Activated gamma-delta T cell treated with anti-CD3 and anti-CD28 coated beads, Interleukin-2, amount 50 U/mL, for 16 hours (primary cell): Measurements from ENCODE around the gene C10orf143.
"Not testable (repeated sequence)": the region's sequence is repeated elsewhere in the genome, so short reads cannot be mapped to it uniquely, and the experiment has no call there.

Experiments used
- DNase-seq: peaks from one replicate; pipeline ENCODE4 v3.0.0-alpha.2; 2020; ENCODE audit warnings: low read depth

Gene C10orf143

DNA sequence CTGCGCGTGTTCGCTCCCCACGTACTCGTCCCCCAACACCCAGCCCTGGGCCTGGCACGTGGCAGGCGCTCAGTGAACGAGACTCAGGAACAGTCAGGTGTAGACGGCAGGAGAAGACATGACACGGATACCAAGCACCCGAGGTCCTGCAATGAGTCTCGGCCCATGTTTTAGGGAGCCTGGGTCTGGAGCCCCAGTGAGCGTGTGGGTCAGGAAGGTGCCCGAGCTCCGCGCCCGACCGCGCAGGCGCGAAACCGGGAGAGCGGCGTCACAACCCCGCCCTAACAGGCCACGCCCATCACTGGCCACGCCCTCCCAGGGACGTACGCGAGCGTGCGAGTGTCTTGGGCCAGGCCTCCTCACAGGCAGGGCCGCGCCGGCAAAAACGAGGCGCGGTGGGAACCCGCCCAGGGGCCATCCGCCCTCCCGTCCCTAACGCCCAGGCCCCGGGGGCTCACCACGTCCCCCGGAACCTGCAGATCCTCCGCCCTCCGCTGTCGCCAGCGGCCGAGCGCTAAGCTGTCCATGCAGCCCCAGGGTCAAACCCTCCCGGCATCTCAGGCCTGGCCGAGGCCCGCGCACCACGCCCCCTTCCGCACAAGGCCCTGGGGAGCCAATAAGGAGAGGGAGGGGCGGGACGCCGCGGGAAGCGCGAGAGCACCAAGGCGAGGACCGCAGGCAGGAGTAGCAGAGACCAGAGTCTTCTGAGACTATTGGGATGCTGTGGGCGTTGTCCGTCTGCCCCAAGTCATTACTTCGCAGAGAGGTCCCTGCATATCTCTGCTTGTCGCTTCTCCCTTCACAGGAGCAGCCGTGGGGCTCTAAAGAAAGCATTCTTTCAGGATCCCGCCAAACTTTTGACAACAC, at the start of gene C10orf143:
Gene C10orf143, minus strand, starts transcription at position 585 of the 867 bp plus-strand sequence. Its CDS starts 58 bp downstream, at position 527.
- peak; percentile 97 for DNase-seq

DNA sequence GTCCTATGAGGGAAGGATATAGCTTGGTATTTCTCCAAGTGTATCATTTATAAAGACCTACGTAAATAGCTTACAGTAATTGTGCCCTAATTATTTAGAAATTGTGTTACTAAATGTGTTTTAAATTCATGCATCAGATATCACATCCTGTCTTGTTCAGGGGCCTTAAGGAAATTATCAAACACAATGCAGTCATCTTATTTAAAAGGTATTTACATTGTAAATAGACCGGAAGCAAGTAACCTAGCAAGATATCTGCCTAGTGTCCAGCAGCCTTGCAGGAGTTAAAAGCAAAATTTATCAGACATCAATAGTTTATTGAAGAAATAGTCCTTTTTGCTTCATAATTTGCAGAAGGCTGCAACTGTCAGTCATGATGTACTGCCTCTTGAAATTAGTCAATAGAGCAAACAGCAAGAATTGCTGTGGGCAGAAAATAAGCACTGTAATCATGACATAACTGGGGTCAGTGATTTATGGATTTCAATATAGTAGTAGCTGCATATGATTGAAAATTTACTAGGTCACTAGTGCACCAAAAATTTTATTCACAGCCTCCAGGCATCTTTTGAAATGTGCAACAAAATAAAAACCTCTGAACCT, 48.7 kb upstream of the C10orf143 start:
- DNase-seq: no peak

DNA sequence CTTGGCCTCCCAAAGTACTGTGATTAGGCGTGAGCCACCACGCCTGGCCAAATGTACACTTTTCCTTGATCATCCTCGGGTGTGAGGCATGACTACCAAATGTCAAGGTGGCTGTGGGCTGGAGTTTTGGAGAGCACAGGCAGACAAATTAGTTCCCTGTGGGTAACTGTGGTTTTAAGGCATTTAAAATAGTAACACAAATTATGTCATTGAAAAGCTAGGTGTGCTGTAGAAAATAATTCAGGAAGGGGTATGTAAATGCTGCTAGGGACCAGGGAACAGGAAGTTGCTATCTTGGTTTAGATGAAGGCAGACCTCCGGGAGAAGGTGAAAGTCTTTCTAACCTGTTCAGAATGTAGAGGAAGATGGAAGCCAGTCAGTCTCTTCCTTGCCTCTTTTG, 35.4 kb upstream of the C10orf143 start:
- DNase-seq: no peak

DNA sequence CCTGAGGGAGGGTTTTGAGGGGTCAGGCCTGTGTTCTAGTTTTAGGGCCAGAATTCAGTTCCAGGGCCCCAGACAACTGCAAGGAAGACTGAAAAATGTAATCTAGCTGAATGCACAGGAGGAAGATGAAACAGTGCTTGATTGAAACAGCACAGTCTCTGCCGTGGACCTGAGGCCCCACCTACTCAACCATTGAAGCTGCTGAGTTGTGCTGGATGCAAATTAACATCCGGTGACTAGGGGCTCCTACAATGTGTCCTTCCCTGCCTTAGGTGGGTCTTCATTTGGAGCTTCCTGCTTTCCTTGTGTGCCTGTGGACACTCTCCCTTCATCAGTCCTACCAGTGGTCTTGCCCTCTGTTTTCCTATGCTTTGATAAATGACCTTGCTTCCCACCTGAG, 31.2 kb upstream of the C10orf143 start:
- DNase-seq: no peak

DNA sequence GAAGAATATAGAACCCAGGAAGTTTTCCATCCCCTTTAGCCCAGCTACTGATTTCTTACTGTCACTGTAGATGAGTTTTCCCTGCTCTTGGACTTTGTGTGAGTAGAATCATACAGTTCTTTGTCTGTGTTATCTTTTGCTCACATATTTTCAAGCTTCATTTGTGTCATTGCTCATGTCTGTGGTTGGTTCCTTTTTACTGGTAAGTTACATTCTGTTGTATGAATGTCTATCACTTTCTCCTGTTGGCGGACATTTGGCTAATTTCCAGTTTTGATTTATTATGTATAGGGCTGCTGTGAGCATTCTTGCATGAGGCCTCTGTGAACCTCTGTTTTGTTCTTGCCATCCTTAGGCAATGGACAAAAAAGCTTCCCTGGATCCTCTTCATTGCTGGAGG, 30.8 kb upstream of the C10orf143 start:
- no peak for DNase-seq

DNA sequence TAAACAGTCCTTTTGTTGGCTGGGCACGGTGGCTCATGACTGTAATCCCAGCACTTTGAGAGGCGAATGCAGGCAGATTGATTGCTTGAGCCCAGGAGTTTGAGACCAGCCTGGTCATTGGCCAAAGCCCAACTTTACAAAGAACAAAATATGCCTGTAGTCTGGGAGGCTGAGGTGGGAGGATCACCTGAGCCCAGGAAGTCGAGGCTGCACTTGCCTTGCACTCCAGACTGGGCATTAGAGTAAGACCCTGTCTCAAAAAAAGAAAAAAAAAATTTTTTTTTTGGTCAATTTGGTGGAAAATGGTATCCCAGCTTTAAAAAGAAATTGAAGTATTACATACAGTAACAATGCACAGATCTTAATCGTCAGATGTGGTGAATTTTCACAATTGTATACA, 30.4 kb upstream of the C10orf143 start:
- DNase-seq: no peak

DNA sequence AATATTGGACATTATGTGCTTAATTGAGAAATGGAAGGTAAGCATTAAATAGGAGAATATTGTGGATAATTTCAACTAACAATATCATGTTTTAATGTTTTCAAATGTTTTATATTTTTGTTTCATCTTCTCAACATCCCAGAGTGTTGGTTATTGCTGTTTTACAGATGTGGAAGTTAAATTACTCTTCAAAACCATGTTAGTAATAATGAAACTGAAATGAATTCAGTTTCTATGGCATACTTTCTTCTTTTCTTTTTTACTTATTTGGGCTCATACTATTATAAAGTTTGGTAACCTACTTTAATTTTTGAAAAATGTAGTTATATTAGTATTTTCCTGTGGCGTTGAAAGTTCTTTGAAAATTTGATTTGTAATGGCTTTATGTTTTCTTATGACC, 29.8 kb upstream of the C10orf143 start:
- DNase-seq: no peak

DNA sequence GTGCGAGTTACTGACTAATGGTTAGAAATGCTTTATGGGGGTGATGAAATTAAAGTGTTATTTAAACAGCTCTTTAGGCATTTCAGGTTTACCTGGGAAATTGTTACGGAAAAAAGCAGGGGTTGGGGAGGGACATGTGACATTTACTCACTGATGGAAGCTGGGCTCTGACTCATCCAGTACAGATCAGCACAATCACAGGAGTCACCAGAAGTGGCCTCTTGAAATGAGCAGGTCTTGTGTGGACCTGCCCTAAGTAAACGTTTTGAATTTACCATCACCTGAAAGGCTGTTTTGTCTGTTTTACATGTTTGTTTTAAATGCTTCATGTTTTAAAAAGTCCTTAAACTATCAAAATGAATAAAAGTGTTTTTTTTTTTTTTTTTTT, 27.8 kb upstream of the C10orf143 start:
- no peak for DNase-seq

DNA sequence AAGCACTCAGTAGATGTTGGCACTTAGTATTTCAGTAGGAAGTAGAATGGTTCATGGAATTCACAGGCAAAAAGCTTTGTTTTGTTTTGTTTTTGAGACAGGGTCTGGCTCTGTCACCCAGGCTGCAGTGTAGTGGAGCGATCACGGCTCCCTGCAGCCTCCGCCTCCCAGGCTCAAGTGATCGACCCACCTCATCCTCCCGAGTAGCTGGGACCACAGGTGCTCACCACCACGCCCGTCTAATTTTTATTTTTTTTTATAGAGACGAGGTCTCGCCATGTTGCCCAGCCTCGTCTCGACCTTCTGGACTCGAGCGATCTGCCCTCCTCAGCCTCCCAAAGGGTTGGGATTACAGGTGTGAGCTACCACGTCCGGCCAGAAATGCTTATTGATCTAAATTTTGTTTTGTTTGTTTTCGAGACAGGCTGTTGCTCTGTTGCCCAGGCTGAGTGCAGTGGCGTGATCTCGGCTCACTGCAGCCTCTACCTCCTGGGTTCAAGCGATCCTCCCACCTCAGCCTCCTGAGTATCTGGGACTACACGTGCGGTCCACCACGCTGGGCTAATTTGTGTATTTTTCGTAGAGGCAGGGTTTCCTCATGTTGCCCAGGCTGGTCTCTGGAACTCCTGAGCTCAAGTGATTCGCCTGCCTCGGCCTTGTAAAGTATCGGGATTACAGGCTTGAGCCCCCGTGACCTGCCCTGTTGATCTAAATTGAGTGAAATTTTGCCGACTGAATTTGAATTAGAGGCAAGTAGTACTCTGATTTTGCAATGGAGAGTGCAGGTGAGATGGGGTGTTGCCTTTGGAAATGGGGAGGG, 27.2 kb upstream of the C10orf143 start:
- DNase-seq: no peak

DNA sequence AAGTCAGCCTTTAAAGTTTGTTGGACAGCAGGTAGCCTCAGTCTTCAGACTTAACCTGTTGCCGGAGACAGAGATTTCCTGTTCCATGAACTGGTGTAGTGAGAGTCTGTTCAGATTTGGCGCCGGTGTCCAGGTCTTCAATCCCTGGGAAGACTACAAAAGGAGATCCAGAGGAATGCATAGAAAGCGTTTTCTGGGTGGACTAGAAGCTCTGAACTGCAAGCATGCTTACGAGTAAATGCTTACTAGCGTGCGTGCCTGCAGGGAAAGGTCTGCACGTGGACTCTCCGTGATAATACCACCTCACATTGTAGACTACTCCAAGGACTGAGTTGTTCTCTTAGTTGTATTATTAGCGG, 26.4 kb upstream of the C10orf143 start:
- no peak for DNase-seq

DNA sequence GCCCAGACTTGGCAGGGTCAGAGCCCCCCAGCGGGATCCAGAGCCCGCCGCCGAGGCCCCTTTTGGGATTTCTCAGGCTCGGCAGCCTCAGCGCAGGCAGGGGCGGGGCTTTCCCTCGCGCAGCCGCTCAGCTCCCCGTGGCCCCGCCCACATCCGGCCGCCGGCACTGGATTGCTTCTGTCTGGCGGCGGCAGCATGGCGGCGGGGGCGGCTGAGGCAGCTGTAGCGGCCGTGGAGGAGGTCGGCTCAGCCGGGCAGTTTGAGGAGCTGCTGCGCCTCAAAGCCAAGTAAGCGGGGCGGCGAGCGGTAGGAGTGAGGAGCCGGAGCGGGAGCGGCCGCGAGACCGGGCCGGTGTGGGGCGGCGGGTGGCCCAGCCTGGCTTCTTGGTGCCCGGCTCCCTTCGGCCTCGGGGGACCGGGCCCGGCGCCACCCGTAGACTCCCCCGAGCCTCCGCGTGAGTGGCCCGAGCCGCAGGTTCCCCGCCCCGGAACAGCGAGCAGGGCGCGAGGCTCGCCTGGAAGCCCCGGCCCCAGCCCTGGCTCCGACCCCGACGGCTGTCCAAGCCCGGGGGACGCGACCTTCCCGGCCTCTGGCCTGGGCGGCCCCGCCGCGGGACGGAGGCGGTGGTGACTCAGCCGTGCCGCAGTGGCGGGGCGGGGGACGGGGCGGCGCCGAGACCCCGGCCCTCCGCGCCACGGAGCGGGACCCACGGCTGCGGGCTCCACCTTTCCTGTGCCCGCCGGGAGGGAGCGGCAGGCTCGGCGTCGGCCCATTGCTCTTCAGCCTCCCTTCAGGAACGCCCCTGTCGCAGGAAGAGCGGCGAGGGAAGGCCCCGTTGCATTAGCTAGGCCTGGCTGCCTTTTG, 25.8 kb upstream of the C10orf143 start, which contains the start of gene GLRX3:
Gene GLRX3, plus strand, starts transcription at position 166 of the 864 bp plus-strand sequence. Its CDS starts 30 bp downstream, at position 196.
- DNase-seq: peak; percentile 84

DNA sequence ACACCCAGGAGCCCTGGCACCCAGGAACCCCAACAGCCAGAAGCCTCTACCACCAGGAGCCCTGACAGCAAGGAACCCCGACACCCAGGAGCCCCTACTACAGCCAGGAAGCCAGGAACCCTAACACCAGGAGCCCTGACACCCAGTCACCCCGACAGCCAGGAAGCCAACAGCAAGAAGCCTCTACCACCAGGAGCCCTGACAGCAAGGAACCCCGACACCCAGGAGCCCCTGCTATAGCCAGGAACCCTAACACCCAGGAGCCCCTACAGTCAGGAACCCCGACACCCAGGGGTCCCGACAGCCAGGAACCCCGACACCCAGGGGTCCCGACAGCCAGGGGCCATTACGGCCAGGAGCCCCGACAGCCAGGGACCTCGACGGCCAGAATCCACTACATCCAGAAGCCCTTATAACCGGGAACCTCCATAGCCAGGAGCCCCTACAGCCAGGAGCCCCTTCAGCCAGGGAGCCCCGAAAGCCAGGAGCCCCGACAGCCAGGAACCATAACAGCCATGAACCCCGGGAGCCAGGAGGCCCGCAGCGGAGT, 25.1 kb upstream of the C10orf143 start:
- no peak for DNase-seq

DNA sequence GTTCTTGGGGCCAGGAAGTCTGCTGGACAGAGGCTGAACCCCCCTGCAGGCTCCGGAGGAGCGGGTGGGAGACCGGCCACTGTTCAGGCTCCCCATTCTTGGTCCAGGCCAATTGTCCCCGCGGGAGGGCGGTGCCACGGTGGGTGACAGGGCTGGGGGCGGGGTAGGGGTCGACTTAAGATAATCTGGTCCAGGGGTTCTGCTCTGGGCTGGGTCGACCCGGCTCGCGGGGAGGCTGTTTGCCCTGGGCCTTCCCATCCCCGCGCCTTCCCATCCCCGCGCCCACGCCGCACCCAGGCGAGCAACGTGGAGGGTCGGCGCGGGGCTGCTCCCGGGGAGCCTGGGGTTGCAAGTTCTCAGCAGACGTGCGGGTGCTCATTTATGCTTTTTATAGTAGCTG, 18.3 kb upstream of the C10orf143 start:
- DNase-seq: no peak

DNA sequence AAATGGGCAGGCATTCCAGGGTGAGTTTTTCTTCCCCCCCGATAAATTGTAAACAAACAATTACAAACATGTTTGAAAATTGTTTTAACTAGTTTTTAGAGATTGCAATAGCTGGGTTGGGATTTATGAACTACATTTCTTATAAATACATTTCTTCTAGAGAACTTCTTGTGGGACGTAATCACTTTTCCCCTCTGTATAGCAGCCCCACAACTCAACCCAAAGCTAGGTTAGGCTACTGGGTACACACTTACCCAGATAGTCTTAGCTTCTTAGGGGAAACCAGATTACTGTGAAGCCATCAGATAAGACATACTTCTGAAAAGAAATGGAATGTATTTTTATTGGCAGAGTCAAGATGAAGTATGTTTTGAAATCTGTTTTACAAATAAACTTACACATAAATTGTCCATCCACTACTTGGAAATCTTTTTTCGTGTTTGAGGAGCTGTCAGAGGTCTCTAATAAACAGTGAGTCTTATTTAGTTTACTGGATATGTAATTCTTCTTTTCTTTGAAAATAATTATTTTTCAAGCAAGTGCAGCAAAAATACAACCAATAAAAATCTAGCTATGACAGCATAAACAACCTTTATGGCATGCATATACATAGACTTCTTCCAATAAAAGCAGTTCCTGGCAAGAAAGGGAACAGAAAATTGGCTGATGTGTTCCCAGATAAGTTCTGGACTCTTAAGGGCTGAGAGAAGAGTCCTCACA, 17.6 kb upstream of the C10orf143 start:
- no peak for DNase-seq

DNA sequence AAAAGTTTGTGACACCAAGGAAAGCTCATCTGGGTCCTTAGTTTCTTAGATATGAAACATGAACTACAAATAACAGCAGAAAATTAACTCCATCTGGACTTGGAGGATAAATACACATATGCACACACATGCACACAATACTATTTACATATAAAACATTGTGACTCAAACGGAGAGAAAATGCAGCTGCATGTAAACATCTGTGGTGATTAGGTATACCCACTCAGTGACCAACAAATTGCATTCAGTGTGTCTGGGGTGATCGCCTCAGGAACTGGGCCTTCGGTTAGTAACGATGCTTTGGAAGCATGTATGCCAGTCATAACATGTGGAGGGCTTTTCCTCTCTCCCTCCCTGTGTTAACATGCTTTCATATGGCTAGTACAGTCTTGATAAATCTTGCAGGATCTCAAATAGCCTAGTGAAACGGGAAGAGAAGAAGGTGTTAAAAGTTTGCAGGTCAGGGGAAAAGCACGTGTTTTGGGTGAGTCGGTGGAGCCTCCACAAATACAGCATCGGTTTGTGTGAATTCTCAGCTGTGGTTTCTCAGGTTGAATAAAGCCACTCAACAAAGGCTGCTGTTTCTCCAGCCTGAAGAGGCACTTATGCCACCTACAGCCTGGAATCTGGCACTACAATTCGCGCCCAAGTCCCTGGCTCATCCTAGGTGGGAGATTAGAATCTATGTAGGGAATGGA, 16.9 kb upstream of the C10orf143 start:
- DNase-seq: no peak

DNA sequence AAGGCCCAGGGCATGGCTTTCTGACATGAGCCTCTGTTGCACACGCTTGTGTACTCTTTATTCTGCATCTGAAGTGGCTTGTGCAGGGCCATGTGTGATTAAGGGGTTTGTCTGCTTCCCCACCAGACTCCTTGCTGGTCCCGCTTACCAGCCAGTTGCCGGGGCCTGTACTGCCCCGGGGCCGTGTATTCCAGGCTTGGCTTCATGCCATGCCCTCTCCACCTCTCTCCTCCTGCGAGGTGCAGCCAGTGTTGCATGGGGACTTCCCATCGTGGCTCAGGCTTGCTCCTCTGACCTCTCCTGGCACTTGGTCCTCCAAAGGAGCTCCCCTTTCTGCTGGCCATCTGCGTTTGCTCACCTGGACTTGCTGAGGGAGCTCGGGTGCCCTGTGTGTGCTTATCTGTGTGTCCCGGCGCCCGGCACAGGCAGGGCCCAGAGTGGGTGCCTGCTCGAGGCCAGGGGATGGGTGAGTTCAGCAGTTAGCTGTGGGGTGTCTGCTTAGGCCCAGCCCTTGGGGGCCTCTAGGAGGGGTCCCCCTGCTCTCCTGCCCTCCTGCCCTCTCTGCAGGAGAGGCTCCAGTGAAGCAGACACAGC, 11.0 kb upstream of the C10orf143 start:
- DNase-seq: no peak

DNA sequence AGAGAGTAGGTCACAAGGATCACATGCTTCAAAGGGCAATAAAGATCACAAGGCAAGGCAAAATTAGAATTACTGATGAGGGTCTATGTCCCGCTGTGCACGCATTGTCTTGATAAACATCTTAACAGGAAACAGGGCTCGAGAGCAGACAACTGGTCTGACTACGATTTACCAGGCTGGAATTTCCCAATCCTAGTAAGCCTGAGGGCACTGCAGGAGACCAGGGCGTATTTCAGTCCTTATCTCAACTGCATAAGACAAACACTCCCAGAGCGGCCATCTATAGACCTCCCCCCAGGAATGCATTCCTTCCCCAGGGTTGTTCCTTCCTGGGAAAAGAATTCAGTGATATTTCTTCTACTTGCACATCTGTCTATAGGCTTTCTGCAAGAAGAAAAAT, 6.9 kb upstream of the C10orf143 start:
- DNase-seq: not testable (repeated sequence)

DNA sequence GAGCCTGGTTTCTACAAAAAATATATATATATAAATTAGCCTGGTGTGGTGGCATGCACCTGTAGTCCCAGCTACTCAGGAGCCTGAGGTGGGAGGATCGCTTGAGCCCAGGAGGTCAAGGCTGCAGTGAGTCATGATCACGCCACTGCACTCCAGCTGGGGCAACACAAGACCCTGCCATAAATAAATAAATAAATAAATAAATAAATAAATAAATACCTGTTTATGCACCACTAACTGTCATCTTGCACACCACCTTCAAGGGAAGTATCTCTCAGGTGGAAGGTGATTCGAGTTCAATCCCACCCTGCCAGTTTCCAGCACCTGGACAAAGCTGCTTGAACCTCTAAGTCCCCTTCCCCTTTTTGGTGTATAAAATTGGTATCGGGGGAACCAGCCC, 6.3 kb upstream of the C10orf143 start:
- not testable (repeated sequence) for DNase-seq

DNA sequence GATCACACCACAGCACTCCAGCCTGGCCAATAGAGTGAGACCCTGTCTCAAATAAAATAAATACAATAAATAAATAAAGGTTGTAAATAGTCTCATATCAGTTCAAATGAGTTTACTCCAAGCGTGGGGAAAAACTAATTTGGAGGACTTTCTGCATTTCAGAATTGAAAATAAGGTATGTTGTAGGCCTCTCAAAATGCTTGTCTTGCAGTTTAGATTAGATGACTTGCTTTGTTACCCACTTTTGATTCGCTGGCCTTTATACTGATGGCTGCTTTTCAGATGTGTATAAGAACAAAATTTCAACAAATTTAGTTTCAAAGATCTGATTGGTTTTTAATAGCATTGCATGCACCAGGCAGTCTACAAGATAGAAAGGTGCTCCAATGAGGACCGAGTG, 2.2 kb upstream of the C10orf143 start:
- no peak for DNase-seq

DNA sequence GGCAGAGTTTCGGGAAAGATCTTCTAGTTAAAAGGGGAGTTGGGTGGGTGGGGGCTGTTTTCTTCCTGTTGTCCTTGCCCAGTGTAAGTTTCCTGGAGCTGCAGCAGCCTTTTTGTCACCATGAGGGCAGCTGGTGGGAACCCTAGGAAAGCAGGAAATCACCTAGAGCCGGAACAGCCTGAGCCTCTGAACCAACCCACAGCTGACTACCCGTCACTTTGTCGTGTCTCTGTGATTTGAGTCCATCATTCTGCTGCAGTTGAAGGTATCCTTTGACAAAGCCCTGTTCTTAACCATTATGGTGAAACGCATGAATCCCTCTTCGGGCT, 1.2 kb upstream of the C10orf143 start:
- DNase-seq: no peak
